Measurements from ENCODE around the gene MAG.

GRCh38 chr19:35353635-35354034 lies 61.7 kb downstream of the MAG start:
- TF ChIP-seq CTCF (IDR thresholded peaks at IDR 0.05; ENCODE audit: low read depth, low read length), result no peak
- TF ChIP-seq EZH2phosphoT487 (IDR thresholded peaks at IDR 0.05; ENCODE audit: low read depth), result no peak

All from OCI-LY3 (cell line).